GM21515 (cell line): ENCODE results near the gene SIRT5.

Experiments used
- ATAC-seq: cut with Tn5 transposase; IDR thresholded peaks from one replicate; pipeline ENCODE4 v1.9.1; 2021; ENCODE audit not compliant: unreplicated experiment

The SIRT5 gene

GRCh38 chr6:13550656-13551055 is 23.7 kb upstream of the SIRT5 start:
- ATAC-seq, result no peak

- no peak for ATAC-seq
Measured at GRCh38 chr6:13553646-13554045, 20.8 kb upstream of the SIRT5 start.

GRCh38 chr6:13554929-13555333 is 19.5 kb upstream of the SIRT5 start:
- no peak for ATAC-seq

- no peak for ATAC-seq
Measured at GRCh38 chr6:13557841-13558240, 16.6 kb upstream of the SIRT5 start.

- no peak for ATAC-seq
Measured at GRCh38 chr6:13558718-13559117, 15.7 kb upstream of the SIRT5 start.

GRCh38 chr6:13559251-13559650 is 15.2 kb upstream of the SIRT5 start:
- ATAC-seq, result no peak

- ATAC-seq, result no peak
Measured at GRCh38 chr6:13559968-13560650, 14.3 kb upstream of the SIRT5 start.

GRCh38 chr6:13560651-13561044 is 13.8 kb upstream of the SIRT5 start:
- ATAC-seq, result no peak

- no peak for ATAC-seq
Measured at GRCh38 chr6:13561624-13562267, 12.7 kb upstream of the SIRT5 start.

GRCh38 chr6:13563009-13563408 is 11.4 kb upstream of the SIRT5 start:
- no peak for ATAC-seq

- no peak for ATAC-seq
Measured at GRCh38 chr6:13565921-13566320, 8.5 kb upstream of the SIRT5 start.

GRCh38 chr6:13566500-13566899 is 7.9 kb upstream of the SIRT5 start:
- no peak for ATAC-seq

- ATAC-seq, result no peak
Measured at GRCh38 chr6:13568970-13569369, 5.4 kb upstream of the SIRT5 start.

- ATAC-seq, result no peak
Measured at GRCh38 chr6:13572240-13572639, 2.2 kb upstream of the SIRT5 start.

GRCh38 chr6:13572951-13573654 is 1.3 kb upstream of the SIRT5 start:
- no peak for ATAC-seq

GRCh38 chr6:13573669-13574110 is 711 bp upstream of the SIRT5 start:
- no peak for ATAC-seq

- peak; percentile 80 for ATAC-seq
Measured at GRCh38 chr6:13574149-13574570, 241 bp upstream of the SIRT5 start.

GRCh38 chr6:13575377-13575775 is 975 bp downstream of the SIRT5 start:
- ATAC-seq, result no peak

- no peak for ATAC-seq
Measured at GRCh38 chr6:13576017-13576416, 1.6 kb downstream of the SIRT5 start.

- no peak for ATAC-seq
Measured at GRCh38 chr6:13577926-13578325, 3.5 kb downstream of the SIRT5 start.

- ATAC-seq, result no peak
Measured at GRCh38 chr6:13579911-13580310, 5.5 kb downstream of the SIRT5 start.

- ATAC-seq, result no peak
Measured at GRCh38 chr6:13581700-13582229, 7.4 kb downstream of the SIRT5 start.
